Upper lobe of left lung (tissue), 4 donors: ENCODE data around the gene TAF15.

ENCODE experiments used
- CTCF ChIP-seq, 6 experiments: fragments of 450-650 bp in 4 of 6; fragments of 200-600 bp in 2 of 6; sonication (generic) in 2 of 6; IDR thresholded peaks; one replicate each; pipeline ENCODE4 v1.5.1; 2016 to 2019; ENCODE audit warnings: antibody characterized with exemption in 6 of 6
- EP300 ChIP-seq, 4 donors: sonication (generic); formaldehyde crosslinking; IDR thresholded peaks; one replicate each; pipeline ENCODE4 v1.5.1; 2017; ENCODE audit warnings: antibody characterized with exemption in 4 of 4, control low read depth in 2 of 4
- POLR2A ChIP-seq, 4 donors: fragments of 450-650 bp; IDR thresholded peaks; one replicate each; pipeline ENCODE4 v1.5.1; 2016 to 2017; ENCODE audit warnings: antibody characterized with exemption in 4 of 4, mild to moderate bottlenecking in 2 of 4
- POLR2AphosphoS5 ChIP-seq, 2 donors: sonication (generic); formaldehyde crosslinking; IDR thresholded peaks; one replicate each; pipeline ENCODE4 v1.5.1; 2017; ENCODE audit warnings: antibody characterized with exemption in 2 of 2

GRCh38 chr17:35846055-35846809, 36.9 kb downstream of the TAF15 start:
- TF ChIP-seq CTCF (IDR thresholded peaks at IDR 0.05) (no peak), POLR2A (IDR thresholded peaks at IDR 0.05) (no peak), POLR2AphosphoS5 (IDR thresholded peaks at IDR 0.05) (no peak), EP300 (IDR thresholded peaks at IDR 0.05) (no peak)
